Liver (tissue), 9 donors: Measurements from ENCODE around the gene CCN2. TPM values are rescaled to one million over a fixed set of nuclear protein-coding genes. Genes with fewer than 3 reads are reported as not detected.

ENCODE experiments used
- DNase-seq: peaks from one replicate; pipeline ENCODE4 v3.0.0-alpha.2; 2017; ENCODE audit warnings: low spot score
- H3K27ac ChIP-seq, 2 donors: one replicate each; pipeline ENCODE4 v1.7.0; 2013; ENCODE audit warnings: inconsistent platforms in 2 of 2, low read length in 2 of 2, control low read depth in 1 of 2, low read depth in 1 of 2, mild to moderate bottlenecking in 1 of 2
- H3K27me3 ChIP-seq, 4 donors: one replicate each; pipeline versions ENCODE4 v1.6.1 to v1.7.0; 2013; ENCODE audit warnings: low read length in 3 of 4, inconsistent platforms in 1 of 4, mild to moderate bottlenecking in 1 of 4, moderate library complexity in 1 of 4; ENCODE audit not compliant: control insufficient read depth in 4 of 4, insufficient read depth in 4 of 4
- H3K36me3 ChIP-seq, 4 donors: one replicate each; pipeline versions ENCODE4 v1.6.1 to v1.7.0; 2013; ENCODE audit warnings: low read length in 3 of 4, mild to moderate bottlenecking in 3 of 4, low read depth in 1 of 4, moderate library complexity in 1 of 4; ENCODE audit not compliant: control insufficient read depth in 4 of 4, insufficient read depth in 3 of 4
- H3K4me1 ChIP-seq, 4 donors: one replicate each; pipeline versions ENCODE4 v1.6.1 to v1.7.0; 2013; ENCODE audit warnings: low read length in 3 of 4, mild to moderate bottlenecking in 3 of 4, moderate library complexity in 1 of 4; ENCODE audit not compliant: control insufficient read depth in 4 of 4, insufficient read depth in 4 of 4
- H3K4me3 ChIP-seq, 3 donors: one replicate each; pipeline versions ENCODE4 v1.6.1 to v1.7.0; 2013; ENCODE audit warnings: low read length in 3 of 3, control low read depth in 1 of 3, low read depth in 1 of 3, mild to moderate bottlenecking in 1 of 3
- H3K9ac ChIP-seq, 2 donors: one replicate each; pipeline ENCODE4 v1.7.0; 2013; ENCODE audit warnings: low read length in 2 of 2, mild to moderate bottlenecking in 2 of 2, moderate library complexity in 2 of 2, control low read depth in 1 of 2, low read depth in 1 of 2
- H3K9me3 ChIP-seq, 4 donors: one replicate each; pipeline versions ENCODE4 v1.6.1 to v1.7.0; 2013; ENCODE audit warnings: low read length in 3 of 4; ENCODE audit not compliant: control insufficient read depth in 4 of 4
- EGR1 ChIP-seq, 2 donors: IDR thresholded peaks; 2 replicates each; pipeline ENCODE4 v1.6.1; 2016 to 2018; ENCODE audit warnings: antibody characterized with exemption in 2 of 2, low read depth in 2 of 2
- FOXA1 ChIP-seq: IDR thresholded peaks from 2 replicates; pipeline ENCODE4 v1.6.1; 2016; ENCODE audit warnings: antibody characterized with exemption
- FOXA2 ChIP-seq: IDR thresholded peaks from 2 replicates; pipeline ENCODE4 v1.6.1; 2016; ENCODE audit warnings: antibody characterized with exemption
- GABPA ChIP-seq, 2 donors: IDR thresholded peaks in 1 of 2; conservative IDR thresholded peaks in 1 of 2; 2 replicates each; pipeline ENCODE4 v1.6.1; 2016; ENCODE audit warnings: antibody characterized with exemption in 2 of 2, mild to moderate bottlenecking in 1 of 2, moderate library complexity in 1 of 2
- HNF4A ChIP-seq, 2 donors: conservative IDR thresholded peaks; 2 replicates each; pipeline ENCODE4 v1.6.1; 2016; ENCODE audit warnings: antibody characterized with exemption in 2 of 2, mild to moderate bottlenecking in 2 of 2
- HNF4G ChIP-seq: IDR thresholded peaks from 2 replicates; pipeline ENCODE4 v1.6.1; 2016; ENCODE audit warnings: antibody characterized with exemption
- JUND ChIP-seq, 2 donors: IDR thresholded peaks; 2 replicates each; pipeline ENCODE4 v1.6.1; 2016; ENCODE audit warnings: antibody characterized with exemption in 2 of 2
- NR2F2 ChIP-seq: IDR thresholded peaks from 2 replicates; pipeline ENCODE4 v1.6.1; 2016; ENCODE audit warnings: antibody characterized with exemption
- RAD21 ChIP-seq, 2 donors: IDR thresholded peaks; 2 replicates each; pipeline ENCODE4 v1.6.1; 2016; ENCODE audit warnings: antibody characterized with exemption in 2 of 2, mild to moderate bottlenecking in 2 of 2
- RXRA ChIP-seq, 2 donors: IDR thresholded peaks; 2 replicates each; pipeline ENCODE4 v1.6.1; 2017 to 2018; ENCODE audit warnings: antibody characterized with exemption in 2 of 2, mild to moderate bottlenecking in 1 of 2
- SP1 ChIP-seq: IDR thresholded peaks from 2 replicates; pipeline ENCODE4 v1.6.1; 2018; ENCODE audit warnings: antibody characterized with exemption, mild to moderate bottlenecking
- WGBS: extraction: QIAGEN DNeasy Blood & Tissue Kit; methylation state at CpG from one replicate; pipeline ENCODE4 v1.1.7; 2013; 5-methylcytosine and 5-hydroxymethylcytosine counted together
- polyA plus RNA-seq, 2 donors: library from polyadenylated mRNA; stranded (reverse) in 1 of 2; unstranded in 1 of 2; fragments of 200-250 nt in 1 of 2; fragments of >200 nt in 1 of 2; fragmentation: Nextera tagmentation in 1 of 2; extraction: Ambion mirVana in 1 of 2; gene quantifications; one replicate each; pipeline versions ENCODE4 v1.2.1 to v1.2.3, GENCODE V29; 2013 to 2015
- total RNA-seq, 2 donors: library from RNA; depleted of rRNA; stranded (reverse); fragments of >200 nt; gene quantifications; one replicate each; pipeline ENCODE4 v1.2.3, GENCODE V29; 2014
- TF ChIP-seq, protein P1 (sequence below): IDR thresholded peaks from 2 replicates; pipeline ENCODE4 v1.6.1; 2016; ENCODE audit warnings: antibody characterized with exemption
- TF ChIP-seq, protein P2 (sequence below): IDR thresholded peaks from 2 replicates; pipeline ENCODE4 v1.6.1; 2016; ENCODE audit warnings: antibody characterized with exemption
- TF ChIP-seq, protein P3 (sequence below): IDR thresholded peaks from 2 replicates; pipeline ENCODE4 v1.6.1; 2016; ENCODE audit warnings: antibody characterized with exemption
- donor health status: healthy.
- donor health status: healthy.
- donor health status: healthy.
- donor health status: healthy.
- donor health status: healthy.

CCN2 gene
- total and polyA plus RNA-seq, 4 donors = 7.3 to 26.9 (median 19.5) TPM

DNA sequence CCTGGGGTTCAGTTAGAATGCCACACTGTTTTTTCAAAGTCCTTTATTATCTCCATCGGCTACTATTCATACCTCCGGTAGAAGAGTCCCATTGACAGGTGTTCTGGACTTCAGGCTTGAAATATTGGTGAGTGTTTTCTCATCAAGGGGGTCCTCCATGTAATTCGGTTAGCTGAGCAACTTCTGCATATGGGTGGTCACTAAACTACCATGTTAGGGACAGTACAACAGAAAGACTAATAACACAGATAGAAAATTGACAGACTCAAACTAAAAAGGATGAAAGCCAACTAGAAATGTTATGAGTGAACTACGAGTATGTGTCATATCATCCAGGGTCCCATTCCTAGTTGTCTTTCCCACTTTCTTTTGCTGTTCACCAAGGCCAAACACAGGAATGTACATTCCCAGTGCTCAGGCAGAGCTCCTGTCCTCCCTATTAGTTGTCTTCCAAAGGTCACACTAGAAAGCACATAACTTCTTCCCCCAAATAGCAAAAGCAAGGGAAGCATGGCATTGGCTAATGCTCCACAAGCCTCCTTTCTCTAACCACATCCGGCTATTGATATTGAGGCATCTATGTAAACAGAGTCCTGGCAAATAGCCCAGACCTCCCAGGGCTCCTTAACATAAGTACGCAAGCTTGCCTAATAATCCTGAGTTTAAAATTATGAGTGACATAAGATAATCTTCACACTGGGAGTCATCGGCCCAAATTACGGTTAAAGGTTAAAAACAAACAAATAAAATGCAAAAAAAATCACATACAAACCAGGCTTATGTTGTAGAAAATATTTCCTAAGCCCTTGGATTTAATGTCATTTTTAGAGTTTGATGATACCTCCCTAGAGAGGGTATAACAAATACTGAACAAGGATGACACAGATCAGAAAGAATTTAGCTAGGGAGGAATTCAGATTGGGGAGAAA lies 13.2 kb downstream of the CCN2 start:
- no peak overlapping the region for H3K27ac ChIP-seq
- H3K36me3 ChIP-seq = no peaks in the 10 kb centered on the region
- H3K4me1 ChIP-seq = no peaks in the 10 kb centered on the region
- H3K4me3 ChIP-seq = no peak overlapping the region
- TF ChIP-seq RAD21 (IDR thresholded peaks at IDR 0.05) (no peak), FOXA2 (peak; percentile 45), HNF4A (conservative IDR thresholded peaks at IDR 0.05) (peak; percentile 9 to 53), HNF4G (peak; percentile 12), NR2F2 (peak; percentile 29), GABPA (IDR thresholded peaks at IDR 0.05 in 1 of 2, conservative IDR thresholded peaks at IDR 0.05 in 1 of 2) (peak in 1 of 2 donors; percentile 40), RXRA (IDR thresholded peaks at IDR 0.05) (peak in 1 of 2 donors; percentile 55), FOXA1 (no peak), EGR1 (IDR thresholded peaks at IDR 0.05; ENCODE audit: low read depth in 2 of 2) (no peak), SP1 (peak; percentile 68)
- TF ChIP-seq, protein P1, sequence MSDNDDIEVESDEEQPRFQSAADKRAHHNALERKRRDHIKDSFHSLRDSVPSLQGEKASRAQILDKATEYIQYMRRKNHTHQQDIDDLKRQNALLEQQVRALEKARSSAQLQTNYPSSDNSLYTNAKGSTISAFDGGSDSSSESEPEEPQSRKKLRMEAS = no peak
- TF ChIP-seq, protein P2, sequence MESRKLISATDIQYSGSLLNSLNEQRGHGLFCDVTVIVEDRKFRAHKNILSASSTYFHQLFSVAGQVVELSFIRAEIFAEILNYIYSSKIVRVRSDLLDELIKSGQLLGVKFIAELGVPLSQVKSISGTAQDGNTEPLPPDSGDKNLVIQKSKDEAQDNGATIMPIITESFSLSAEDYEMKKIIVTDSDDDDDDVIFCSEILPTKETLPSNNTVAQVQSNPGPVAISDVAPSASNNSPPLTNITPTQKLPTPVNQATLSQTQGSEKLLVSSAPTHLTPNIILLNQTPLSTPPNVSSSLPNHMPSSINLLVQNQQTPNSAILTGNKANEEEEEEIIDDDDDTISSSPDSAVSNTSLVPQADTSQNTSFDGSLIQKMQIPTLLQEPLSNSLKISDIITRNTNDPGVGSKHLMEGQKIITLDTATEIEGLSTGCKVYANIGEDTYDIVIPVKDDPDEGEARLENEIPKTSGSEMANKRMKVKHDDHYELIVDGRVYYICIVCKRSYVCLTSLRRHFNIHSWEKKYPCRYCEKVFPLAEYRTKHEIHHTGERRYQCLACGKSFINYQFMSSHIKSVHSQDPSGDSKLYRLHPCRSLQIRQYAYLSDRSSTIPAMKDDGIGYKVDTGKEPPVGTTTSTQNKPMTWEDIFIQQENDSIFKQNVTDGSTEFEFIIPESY = no peak
- WGBS = 75% methylated on average over 8 of the region's 8 CpGs
- H3K9ac ChIP-seq = no peak overlapping the region
- no peaks in the 10 kb centered on the region for H3K9me3 ChIP-seq
- H3K27me3 ChIP-seq = no peaks in the 10 kb centered on the region
- DNase-seq = no peak

DNA sequence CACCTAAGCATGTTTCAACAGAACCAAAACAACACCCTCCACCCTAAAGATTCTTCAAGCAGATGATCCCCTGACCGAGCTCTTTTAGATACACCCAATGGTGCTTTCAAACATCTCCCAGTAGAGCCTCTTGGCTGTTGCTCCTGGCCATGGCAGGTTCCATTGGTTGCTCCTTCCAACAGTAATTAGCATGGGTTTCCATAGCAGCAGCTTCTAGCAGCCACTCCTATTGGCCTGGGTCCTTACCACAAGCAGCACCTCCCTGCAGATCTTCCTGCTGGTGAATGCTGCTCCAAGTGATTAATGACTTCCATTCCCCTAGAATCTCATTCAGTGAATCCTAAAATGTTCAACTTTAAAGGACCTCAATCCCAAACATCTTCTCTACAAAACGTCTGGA lies 13.9 kb downstream of the CCN2 start:
- H3K27ac ChIP-seq = no peak overlapping the region
- 61% methylated on average over 2 of the region's 2 CpGs for WGBS
- TF ChIP-seq, protein P3, sequence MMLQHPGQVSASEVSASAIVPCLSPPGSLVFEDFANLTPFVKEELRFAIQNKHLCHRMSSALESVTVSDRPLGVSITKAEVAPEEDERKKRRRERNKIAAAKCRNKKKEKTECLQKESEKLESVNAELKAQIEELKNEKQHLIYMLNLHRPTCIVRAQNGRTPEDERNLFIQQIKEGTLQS = no peak
- TF ChIP-seq JUND (IDR thresholded peaks at IDR 0.05) = no peak

DNA sequence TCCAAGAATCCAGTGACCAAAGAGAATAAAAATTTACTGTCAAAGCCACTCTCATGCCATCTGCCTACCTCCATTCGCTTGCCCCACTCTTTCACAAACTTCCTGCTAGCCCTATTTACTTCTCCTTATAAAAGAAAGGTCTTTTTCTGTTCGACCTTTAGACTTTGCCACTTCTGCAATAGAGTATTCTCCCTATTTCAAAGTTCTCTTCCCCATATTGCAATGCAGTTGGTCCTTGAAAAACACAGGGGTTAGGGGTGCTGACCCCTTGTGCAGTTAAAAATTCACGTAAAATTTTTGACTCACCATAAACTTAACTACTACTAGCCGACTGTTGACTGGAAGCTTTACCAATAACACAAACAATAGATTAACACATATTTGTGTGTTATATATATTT lies 15.0 kb downstream of the CCN2 start:
- no peaks in the 10 kb centered on the region for H3K36me3 ChIP-seq
- WGBS = 64% methylated on average over 4 of the region's 4 CpGs

More for the DNA sequence above, 13.9 kb downstream of the CCN2 start:
- no peak overlapping the region for H3K9ac ChIP-seq
- DNase-seq = no peak
- H3K4me1 ChIP-seq = no peaks in the 10 kb centered on the region
- H3K4me3 ChIP-seq = no peak overlapping the region
- H3K9me3 ChIP-seq = no peaks in the 10 kb centered on the region
- H3K27me3 ChIP-seq = no peaks in the 10 kb centered on the region
- no peaks in the 10 kb centered on the region for H3K36me3 ChIP-seq

More for the DNA sequence above, 15.0 kb downstream of the CCN2 start:
- no peak overlapping the region for H3K9ac ChIP-seq
- no peaks in the 10 kb centered on the region for H3K9me3 ChIP-seq
- TF ChIP-seq FOXA2 = no peak
- peak; percentile 32 for TF ChIP-seq HNF4G
- peak; percentile 55 to 84 for TF ChIP-seq HNF4A (conservative IDR thresholded peaks at IDR 0.05)
- H3K27me3 ChIP-seq = no peaks in the 10 kb centered on the region
- no peak overlapping the region for H3K27ac ChIP-seq
- peaks cover 0 to 5% (median 2%) of the 10 kb centered on the region in 4 donors for H3K4me1 ChIP-seq
- H3K4me3 ChIP-seq = no peak overlapping the region
- no peak for DNase-seq
